GM23248 (cell line): ENCODE results near the gene DHX58. TPM values are rescaled to one million over a fixed set of nuclear protein-coding genes. Genes with fewer than 3 reads are reported as not detected.

Experiments
- DNase-seq: peaks from one replicate; pipeline ENCODE4 v3.0.0-alpha.2; 2015
- H2AFZ ChIP-seq: fragments of 200-600 bp; sonication (generic); 2 replicates; pipeline ENCODE4 v1.6.1; 2016; ENCODE audit warnings: antibody characterized with exemption
- H3F3A ChIP-seq: fragments of 200-600 bp; sonication (generic); 2 replicates; pipeline ENCODE4 v1.6.1; 2016; ENCODE audit warnings: mild to moderate bottlenecking, antibody characterized with exemption, mixed run types; ENCODE audit not compliant: insufficient read depth
- H3K27ac ChIP-seq: fragments of 200-600 bp; sonication (generic); 2 replicates; pipeline ENCODE4 v1.5.1; 2016; ENCODE audit warnings: mild to moderate bottlenecking
- H3K27me3 ChIP-seq: fragments of 200-600 bp; sonication (generic); replicated peaks from 2 replicates; pipeline ENCODE4 v1.6.1; 2016; ENCODE audit warnings: mild to moderate bottlenecking; ENCODE audit not compliant: insufficient read depth
- H3K36me3 ChIP-seq: fragments of 200-600 bp; sonication (generic); 2 replicates; pipeline ENCODE4 v1.6.1; 2016; ENCODE audit warnings: low read depth, mild to moderate bottlenecking
- H3K4me1 ChIP-seq: fragments of 200-600 bp; sonication (generic); 2 replicates; pipeline ENCODE4 v1.6.1; 2016; ENCODE audit warnings: mild to moderate bottlenecking; ENCODE audit not compliant: insufficient read depth
- H3K4me2 ChIP-seq: fragments of 200-600 bp; sonication (generic); one replicate; pipeline ENCODE4 v1.6.1; 2016; ENCODE audit warnings: mild to moderate bottlenecking; ENCODE audit not compliant: unreplicated experiment
- H3K4me3 ChIP-seq: fragments of 200-600 bp; sonication (generic); 2 replicates; pipeline ENCODE4 v1.5.1; 2016; ENCODE audit warnings: mild to moderate bottlenecking
- H3K79me2 ChIP-seq: fragments of 200-600 bp; sonication (generic); 2 replicates; pipeline ENCODE4 v1.6.1; 2016; ENCODE audit warnings: mild to moderate bottlenecking; ENCODE audit not compliant: insufficient read depth
- H3K9ac ChIP-seq: fragments of 200-600 bp; sonication (generic); 2 replicates; pipeline ENCODE4 v1.6.1; 2016; ENCODE audit warnings: mild to moderate bottlenecking
- H3K9me2 ChIP-seq: fragments of 200-600 bp; sonication (generic); 2 replicates; pipeline ENCODE4 v1.6.1; 2016; ENCODE audit warnings: mixed run types, mild to moderate bottlenecking, moderate library complexity; ENCODE audit not compliant: insufficient read depth
- H3K9me3 ChIP-seq: fragments of 200-600 bp; sonication (generic); one replicate; pipeline ENCODE4 v1.6.1; 2017; ENCODE audit warnings: low read depth
- H4K20me1 ChIP-seq: fragments of 200-600 bp; sonication (generic); 2 replicates; pipeline ENCODE4 v1.6.0; 2016; ENCODE audit not compliant: insufficient read depth
- EZH2 ChIP-seq: fragments of 200-600 bp; sonication (generic); IDR thresholded peaks from 2 replicates; pipeline ENCODE4 v1.6.1; 2018; ENCODE audit warnings: antibody characterized with exemption, mild to moderate bottlenecking; ENCODE audit not compliant: insufficient read depth, poor library complexity, severe bottlenecking
- EZH2phosphoT487 ChIP-seq: fragments of 200-600 bp; sonication (generic); IDR thresholded peaks from 2 replicates; pipeline ENCODE4 v1.6.1; 2018; ENCODE audit warnings: antibody characterized with exemption, moderate library complexity, mild to moderate bottlenecking, low read depth; ENCODE audit not compliant: insufficient read depth
- WGBS, 2 experiments: methylation state at CpG; one replicate each; pipeline ENCODE4 v1.1.6; 2015 to 2017; ENCODE audit warnings: low lambda C conversion rate in 2 of 2, low coverage in 1 of 2; ENCODE audit errors: missing lambda C conversion rate in 2 of 2; 5-methylcytosine and 5-hydroxymethylcytosine counted together
- in situ Hi-C: fragments of 300-500 bp; cut with MboI; formaldehyde crosslinking; loops from 2 replicates; pipeline ENCODE4 v1.15.0; 2020
- polyA plus RNA-seq: library from polyadenylated mRNA; unstranded; fragments of >200 nt; fragmentation: Nextera tagmentation; extraction: Ambion mirVana; gene quantifications from 2 replicates; pipeline ENCODE4 v1.2.1, GENCODE V29; 2016
- total RNA-seq: library from RNA; depleted of rRNA; stranded (reverse); fragments of >200 nt; shearing (Covaris generic); gene quantifications from 2 replicates; pipeline ENCODE4 v1.2.3, GENCODE V29; 2014

The DHX58 gene
- total and polyA plus RNA-seq, 2 experiments from 2014 or later, result 2.0 to 2.5 TPM

DNA sequence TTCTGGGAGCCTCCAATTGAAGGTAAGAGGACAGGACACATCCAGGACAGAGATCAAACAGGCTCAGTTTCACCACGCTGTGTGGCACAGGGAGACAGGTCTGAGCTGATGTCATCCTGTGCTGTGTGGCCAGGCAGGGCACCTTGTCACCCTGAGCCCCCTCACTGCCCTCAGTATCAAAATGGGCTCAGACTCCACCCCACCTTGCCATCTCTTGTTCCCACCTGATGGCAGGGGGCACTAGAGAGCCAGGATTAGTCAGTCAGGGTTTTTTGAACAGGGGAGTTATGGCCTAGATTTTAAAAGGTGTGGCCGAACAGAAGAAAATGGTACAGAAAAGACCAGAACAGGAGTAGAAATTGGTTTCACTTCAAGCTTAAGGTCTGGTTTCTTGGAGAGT lies 6.0 kb upstream of the DHX58 start:
- no peaks in the 10 kb centered on the region for H3K36me3 ChIP-seq
- H3K79me2 ChIP-seq, result no peaks in the 10 kb centered on the region
- H3K27me3 ChIP-seq, result no peaks in the 10 kb centered on the region
- DNase-seq, result peak; percentile 51
- no peak overlapping the region for H3K9ac ChIP-seq
- H3F3A ChIP-seq, result 0 out of 2 replicates have a peak, but pooled peaks cover 5% of the 10 kb centered on the region
- no peak overlapping the region for H2AFZ ChIP-seq
- H3K4me1 ChIP-seq, result no peaks in the 10 kb centered on the region
- H3K4me3 ChIP-seq, result no peak overlapping the region
- H3K27ac ChIP-seq, result no peak overlapping the region
- no peaks in the 10 kb centered on the region for H3K9me2 ChIP-seq
- WGBS, 2 experiments, result 98% methylated on average over 2 of the region's 2 CpGs
- H3K4me2 ChIP-seq, result no peak overlapping the region
- no peaks in the 10 kb centered on the region for H4K20me1 ChIP-seq
- H3K9me3 ChIP-seq, result no peaks in the 10 kb centered on the region
- no peak for TF ChIP-seq EZH2phosphoT487
- TF ChIP-seq EZH2, result no peak
- in situ Hi-C loops, result loop anchor here (10.0 kb wide), 1 partner anchor 154 kb away; the partner anchor contains the start of gene CNP

DNA sequence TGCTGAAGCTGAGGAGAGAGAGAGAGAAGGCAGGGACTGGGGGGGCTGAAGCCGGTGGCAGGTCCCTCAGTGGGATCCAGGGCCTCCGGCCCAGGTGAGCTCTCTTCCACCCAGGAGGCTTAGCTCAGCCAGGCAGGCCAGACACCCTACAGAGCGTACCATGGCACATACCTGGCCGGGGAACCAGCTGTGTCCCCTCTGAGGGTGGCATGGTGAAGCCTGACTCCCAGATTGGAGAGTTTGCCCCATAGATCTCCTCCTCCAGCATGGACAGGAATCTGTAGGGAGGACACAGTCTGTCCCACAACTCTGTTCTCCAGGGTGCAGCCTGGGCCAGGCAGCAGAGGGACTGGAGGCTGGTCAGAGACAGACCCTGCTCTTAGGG lies 5.6 kb upstream of the DHX58 start:
- no peaks in the 10 kb centered on the region; the same call in 1 of the 2 replicates for H3K4me1 ChIP-seq
- H3K9me3 ChIP-seq, result no peaks in the 10 kb centered on the region
- no peak overlapping the region for H3K4me2 ChIP-seq
- H3K79me2 ChIP-seq, result no peaks in the 10 kb centered on the region
- 79 to 95% methylated on average over 2 of the region's 4 CpGs for WGBS, 2 experiments
- H3K4me3 ChIP-seq, result no peak overlapping the region
- no peak for DNase-seq
- TF ChIP-seq EZH2phosphoT487, result no peak
- no peaks in the 10 kb centered on the region for H3K36me3 ChIP-seq
- no peak overlapping the region for H3K27ac ChIP-seq
- in situ Hi-C loops, result loop anchor here (10.0 kb wide), 1 partner anchor 153 kb away; the partner anchor contains the start of gene CNP
- no peak overlapping the region for H2AFZ ChIP-seq
- no peaks in the 10 kb centered on the region for H3K27me3 ChIP-seq
- H3F3A ChIP-seq, result 0 out of 2 replicates have a peak, but pooled peaks cover 5% of the 10 kb centered on the region
- H4K20me1 ChIP-seq, result no peaks in the 10 kb centered on the region
- H3K9ac ChIP-seq, result no peak overlapping the region
- no peaks in the 10 kb centered on the region for H3K9me2 ChIP-seq

DNA sequence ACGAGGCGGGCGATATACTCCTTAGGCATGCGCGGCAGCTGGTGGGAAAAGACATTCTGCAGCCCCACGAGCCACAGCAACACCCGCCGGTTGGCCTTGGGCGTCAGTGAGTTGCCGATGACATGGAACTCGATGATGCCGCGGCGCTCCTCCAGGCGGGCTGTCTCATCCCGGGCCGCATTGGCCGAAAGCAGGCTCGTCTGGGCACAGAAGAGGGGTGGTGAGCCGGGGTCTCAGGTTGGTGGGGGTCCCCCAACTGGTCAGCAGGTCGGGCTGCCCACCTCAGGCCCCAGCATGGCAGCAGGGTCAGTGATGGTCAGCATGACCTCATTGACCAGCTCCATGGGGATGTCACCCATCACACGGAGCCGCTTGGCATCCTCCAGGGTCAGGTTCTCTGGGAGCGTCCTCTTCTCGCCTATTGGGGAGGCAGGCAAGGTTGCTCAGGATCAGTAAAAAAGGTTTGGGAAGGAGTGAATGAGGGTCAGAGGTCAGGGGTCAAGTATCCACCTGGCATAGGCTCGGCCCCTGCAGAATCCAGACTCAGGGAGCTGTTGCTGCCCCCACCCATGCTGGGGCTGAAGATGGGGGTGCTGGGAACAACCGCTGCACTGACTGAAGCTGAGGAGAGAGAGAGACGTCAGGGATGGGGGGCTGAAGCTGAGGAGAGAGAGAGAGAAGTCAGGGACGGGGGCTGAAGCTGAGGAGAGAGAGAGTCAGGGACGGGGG lies 5.0 kb upstream of the DHX58 start:
- no peak overlapping the region for H3K9ac ChIP-seq
- no peaks in the 10 kb centered on the region for H4K20me1 ChIP-seq
- DNase-seq, result no peak
- H2AFZ ChIP-seq, result no peak overlapping the region
- in situ Hi-C loops, result loop anchor here (10.0 kb wide), 1 partner anchor 153 kb away; the partner anchor contains the start of gene CNP
- 0 out of 2 replicates have a peak, but pooled peaks cover 5% of the 10 kb centered on the region for H3F3A ChIP-seq
- no peaks in the 10 kb centered on the region for H3K27me3 ChIP-seq
- no peaks in the 10 kb centered on the region for H3K9me3 ChIP-seq
- 87 to 89% methylated on average over 27 to 30 of the region's 30 CpGs for WGBS, 2 experiments
- H3K79me2 ChIP-seq, result no peaks in the 10 kb centered on the region
- peaks cover 5% of the 10 kb centered on the region; the same call in 1 of the 2 replicates for H3K4me1 ChIP-seq
- TF ChIP-seq EZH2phosphoT487 (no peak), EZH2 (no peak)
- no peaks in the 10 kb centered on the region for H3K9me2 ChIP-seq
- no peaks in the 10 kb centered on the region for H3K36me3 ChIP-seq
- no peak overlapping the region for H3K27ac ChIP-seq
- no peak overlapping the region for H3K4me3 ChIP-seq
- no peak overlapping the region for H3K4me2 ChIP-seq

DNA sequence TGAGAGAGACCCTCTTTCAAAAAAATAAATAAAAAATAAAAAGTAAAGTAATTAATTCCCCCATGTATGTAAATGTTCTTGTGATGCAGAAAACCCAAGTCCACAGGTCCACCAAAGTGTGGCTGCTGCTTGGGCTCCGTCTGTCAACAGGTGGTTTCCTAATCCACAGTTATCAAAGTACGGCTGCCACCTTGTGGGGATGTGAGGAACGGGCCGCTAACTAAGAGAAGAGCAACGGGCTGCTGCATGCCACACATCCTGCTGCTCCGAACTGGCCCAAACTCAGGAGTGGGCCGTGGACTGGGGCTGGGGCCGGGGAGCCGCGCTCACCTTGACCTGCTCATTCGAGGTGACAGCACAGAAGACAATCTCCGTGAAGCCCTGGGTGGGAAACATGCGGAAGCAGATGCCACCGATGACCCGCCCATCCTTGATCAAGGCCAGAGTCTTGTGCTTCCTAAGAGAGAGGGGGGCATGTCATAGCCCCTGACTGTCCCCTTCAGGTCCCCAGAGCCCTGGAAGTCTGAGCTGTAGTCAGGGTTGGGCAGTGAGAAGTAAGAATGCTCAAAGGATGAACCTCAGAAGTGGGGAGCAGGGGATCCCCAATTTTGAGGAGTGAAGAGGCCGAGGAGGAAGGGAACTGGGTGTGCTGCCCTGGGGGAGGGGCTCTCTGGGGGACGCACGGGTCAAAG lies 4.3 kb upstream of the DHX58 start:
- Histone ChIP-seq H3K9me3 (no peaks in the 10 kb centered on the region), H3K4me3 (no peak overlapping the region), H3K9ac (no peak overlapping the region), H3F3A (0 out of 2 replicates have a peak, but pooled peaks cover 4% of the 10 kb centered on the region), H3K36me3 (no peaks in the 10 kb centered on the region), H3K4me1 (peaks cover 7% of the 10 kb centered on the region), H3K27ac (no peak overlapping the region), H3K79me2 (no peaks in the 10 kb centered on the region), H2AFZ (no peak overlapping the region), H3K4me2 (no peak overlapping the region), H3K27me3 (no peaks in the 10 kb centered on the region), H3K9me2 (no peaks in the 10 kb centered on the region), H4K20me1 (no peaks in the 10 kb centered on the region)
- TF ChIP-seq EZH2 (no peak), EZH2phosphoT487 (no peak)
- WGBS, 2 experiments, result 37 to 44% methylated on average over 18 of the region's 18 CpGs
- in situ Hi-C loops, result loop anchor here (10.0 kb wide), 1 partner anchor 152 kb away; the partner anchor contains the start of gene CNP
- peak; percentile 89 for DNase-seq
